Activated CD4-positive, alpha-beta T cell treated with anti-CD3 and anti-CD28 coated beads, Interleukin-2, amount 50 U/mL, for 1 hour (primary cell): ENCODE data around the gene MYCBP.
"Not testable (repeated sequence)": the region's sequence is repeated elsewhere in the genome, so short reads cannot be mapped to it uniquely, and the experiment has no call there.

ENCODE experiments used
- DNase-seq: peaks from one replicate; pipeline ENCODE4 v3.0.0-alpha.2; 2020

Gene MYCBP, protein sequence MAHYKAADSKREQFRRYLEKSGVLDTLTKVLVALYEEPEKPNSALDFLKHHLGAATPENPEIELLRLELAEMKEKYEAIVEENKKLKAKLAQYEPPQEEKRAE

DNA sequence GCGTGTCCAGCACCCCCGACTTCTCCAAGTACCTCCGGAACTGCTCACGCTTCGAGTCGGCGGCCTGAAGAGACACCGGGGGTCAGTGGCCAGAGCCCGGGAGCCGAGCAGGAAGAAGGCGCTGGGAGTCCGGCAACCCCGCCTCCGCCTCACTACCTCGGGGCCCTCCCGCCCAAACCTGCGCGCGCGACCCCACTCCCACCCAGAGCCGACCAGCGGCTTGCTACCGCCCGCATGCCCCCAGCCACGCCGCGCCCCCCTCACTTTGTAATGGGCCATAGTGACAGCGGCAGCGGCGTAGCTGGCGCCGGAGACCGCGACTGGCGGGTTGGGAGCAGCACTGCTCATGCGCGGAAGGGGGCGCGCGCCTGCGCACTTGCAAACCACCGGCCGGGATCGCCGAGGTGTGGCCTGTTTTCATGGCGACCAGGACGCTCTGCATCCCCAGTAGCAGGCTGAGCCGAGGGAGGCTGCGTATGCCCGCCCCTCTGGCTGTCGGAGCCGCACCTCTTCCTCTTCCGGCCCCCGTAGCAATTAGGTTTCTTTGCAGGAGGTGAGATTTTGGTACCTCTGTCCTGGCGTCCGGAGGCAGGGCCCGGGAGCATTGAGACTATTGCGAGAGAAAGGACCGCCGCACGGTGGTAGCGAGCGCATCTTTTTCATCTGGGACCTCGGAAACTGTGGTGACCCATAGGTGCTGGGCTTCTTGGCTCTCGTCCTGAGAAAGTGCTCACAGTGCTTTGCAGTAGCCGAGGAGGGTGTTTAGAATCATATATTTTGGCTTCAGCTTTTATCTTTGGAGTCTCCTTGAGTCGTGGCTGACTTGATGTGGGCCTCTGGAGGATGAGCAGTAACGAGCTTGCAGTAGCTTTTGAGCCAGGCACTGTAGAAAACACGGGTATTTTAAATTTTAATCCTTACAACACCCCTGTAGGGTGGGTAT, at the start of gene MYCBP:
Gene MYCBP (minus strand): TSS at position 322 of the 943 bp plus-strand sequence. CDS start 43 bp downstream, at position 279.
- DNase-seq: peak; percentile 95

DNA sequence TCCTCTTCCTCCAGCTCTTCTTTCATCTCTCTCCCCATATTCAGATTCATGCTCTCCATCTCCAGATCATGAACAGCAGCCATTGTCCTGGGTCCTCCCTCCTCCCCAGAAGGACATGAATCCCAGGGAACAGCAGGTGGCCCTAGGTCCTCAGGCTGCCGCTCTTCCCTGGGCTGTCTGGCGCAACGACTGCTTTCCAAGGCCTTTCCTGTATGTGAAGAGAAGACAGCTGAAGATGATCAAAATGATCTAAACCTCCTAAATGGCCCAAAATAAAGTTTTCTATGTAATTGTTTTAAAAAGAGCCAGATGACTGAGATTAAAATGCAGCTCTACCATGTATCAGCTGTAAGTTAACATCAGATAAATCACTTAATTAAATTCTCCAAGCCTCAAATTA, 46.0 kb upstream of the MYCBP start:
- no peak for DNase-seq

DNA sequence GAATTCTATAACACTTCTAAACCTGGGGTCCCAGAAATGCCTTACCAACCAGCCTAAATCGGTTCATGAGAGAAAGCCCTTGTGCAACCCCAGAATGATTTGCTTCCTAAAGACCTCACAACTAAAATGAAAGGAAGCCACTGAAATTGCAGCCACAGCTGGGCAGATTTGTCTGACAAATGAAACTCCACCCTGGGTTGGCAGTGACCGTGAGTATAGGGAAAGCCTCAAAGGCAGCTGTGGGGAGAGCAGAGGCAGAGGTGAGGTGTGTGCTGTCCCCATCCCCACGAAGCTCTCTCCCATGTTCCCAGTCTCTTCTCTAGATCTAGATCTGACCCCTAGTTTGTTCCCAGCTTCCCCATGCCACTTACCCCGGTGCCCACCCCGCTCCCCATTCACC, 45.4 kb upstream of the MYCBP start:
- no peak for DNase-seq

DNA sequence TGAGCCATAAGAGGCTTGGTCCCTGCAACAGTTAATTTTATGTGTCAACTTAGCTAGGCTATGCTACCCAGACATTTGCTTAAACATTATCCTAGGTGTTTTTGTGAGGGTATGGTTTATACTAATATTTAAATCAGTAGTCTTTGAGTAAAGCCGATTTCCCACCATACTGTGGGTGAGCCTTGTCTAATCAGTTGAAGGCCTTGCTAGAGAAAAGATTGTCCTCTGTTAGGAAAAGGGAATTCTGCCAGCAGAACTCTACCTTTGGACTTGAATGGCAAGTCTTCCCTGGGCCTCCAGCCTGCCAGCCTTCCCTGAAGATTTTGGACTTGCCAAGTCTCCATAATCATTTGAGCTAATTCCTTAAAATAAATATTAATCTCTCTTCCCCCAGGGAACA, 44.6 kb upstream of the MYCBP start:
- DNase-seq: no peak

DNA sequence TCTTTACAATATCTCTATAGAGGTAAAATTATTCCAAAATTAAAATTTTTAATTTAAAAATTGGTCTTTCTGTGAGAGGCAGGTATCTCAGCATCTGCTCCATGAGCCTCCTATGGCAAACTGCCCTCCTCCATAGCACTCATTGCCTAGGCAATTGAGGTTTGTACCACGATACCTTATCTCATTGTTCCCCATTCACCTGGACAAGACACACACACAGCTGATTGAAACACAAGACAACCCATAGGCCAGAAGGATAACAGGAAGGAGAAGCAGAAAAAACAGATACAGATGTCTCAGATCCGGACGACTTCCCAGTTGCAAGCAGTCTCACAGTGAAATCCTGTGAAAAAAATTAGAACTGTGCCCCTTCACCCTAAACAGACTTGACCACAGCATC, 44.2 kb upstream of the MYCBP start:
- DNase-seq: no peak

DNA sequence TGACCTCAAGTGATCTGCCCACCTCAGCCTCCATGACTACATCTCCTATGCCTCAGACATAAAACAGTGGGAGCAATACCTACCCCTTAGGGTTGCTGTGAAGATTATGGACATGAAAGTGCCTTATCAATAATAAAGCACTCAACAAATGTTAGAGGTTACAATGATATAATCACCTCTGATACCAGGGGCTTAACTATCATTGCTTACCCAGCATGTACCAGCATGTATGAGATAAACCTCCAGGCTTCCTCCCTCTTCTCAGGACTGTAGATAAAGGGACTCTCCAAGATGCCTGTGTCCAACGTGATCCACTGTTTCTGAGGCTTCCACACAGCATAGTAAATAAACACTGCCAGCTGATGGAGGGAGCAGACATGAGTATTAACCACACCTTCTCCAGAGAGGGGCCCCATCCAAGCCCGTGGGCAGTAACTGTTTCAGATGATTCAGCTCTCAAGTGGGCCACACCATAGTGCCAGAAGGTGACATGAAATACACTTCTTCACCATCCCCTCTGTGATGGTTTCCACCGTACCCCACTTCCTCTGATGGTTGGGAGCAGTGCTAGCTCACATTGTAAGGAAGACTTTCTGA, 42.3 kb upstream of the MYCBP start:
- no peak for DNase-seq

DNA sequence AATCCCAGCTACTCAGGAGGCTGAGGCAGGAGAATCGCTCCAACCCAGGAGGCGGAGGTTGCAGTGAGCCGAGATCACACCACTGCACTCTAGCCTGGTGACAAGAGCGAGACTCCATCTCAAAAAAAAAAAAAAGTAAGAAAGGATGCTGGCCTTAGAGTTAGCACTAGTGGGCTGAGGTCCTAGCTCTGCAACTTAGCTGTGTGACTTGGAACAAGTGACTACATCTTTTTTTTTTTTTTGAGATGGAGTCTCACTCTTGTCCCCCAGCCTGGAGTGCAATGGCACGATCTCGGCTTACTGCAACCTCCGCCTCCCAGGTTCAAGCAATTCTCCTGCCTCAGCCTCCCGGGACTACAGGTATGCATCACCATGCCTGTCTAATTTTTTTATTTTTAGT, 41.8 kb upstream of the MYCBP start:
- DNase-seq: not testable (repeated sequence)

DNA sequence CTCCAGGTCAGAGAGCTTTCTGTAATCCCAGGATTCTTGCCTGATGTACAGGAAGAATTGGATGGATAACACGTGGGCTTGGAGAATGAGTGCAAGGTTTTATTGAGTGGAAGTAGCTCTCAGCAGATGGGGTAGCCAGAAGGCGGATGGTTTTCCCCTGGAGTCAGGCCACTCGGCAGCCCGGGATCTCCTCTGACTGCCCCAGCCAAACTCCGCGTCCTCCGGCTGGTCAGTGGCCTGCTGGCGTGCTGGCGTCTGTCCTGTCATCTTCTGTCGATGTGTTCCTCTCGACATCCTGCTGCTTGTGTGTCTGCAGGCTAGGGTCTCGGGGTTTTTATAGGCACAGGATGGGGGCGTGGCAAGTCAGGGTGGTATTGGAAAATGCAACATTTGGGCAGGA, 35.7 kb upstream of the MYCBP start:
- no peak for DNase-seq

DNA sequence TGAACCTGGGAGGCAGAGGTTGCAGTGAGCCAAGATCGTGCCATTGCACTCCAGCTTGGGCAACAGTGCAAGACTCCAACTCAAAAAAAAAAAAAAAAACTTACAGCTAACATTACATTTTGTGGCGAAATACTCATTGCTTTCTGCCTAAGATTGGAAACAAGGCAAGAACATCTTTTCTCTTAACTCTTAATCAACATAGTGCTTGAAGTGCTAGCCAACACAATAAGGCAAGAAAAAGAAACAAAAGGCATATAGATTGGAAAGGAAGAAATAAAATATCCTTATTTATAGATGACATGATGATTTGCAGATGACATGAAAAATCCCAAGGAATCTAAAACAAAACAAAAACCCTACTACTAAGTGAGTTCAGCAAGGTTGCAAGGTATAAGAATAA, 32.8 kb upstream of the MYCBP start:
- no peak for DNase-seq

DNA sequence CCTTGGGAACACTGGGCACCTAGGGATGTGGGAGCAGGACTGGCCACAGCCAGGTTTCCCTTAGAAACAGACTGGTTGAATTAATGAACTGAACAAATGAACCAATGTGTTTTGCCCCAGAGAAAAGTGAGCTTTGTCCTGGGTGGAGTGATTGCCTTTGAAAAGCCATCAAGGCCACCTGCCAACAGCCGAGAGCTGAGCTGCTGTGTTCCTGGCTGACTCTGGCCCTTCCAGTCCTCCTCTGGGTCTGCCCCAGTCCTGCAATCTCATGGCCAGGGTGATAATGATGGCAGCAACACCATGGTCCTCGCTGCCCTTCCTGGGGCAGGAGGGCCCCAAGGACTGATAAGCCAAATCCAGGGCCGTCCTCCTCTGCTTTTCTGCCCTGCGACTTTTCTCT, 26.4 kb upstream of the MYCBP start:
- DNase-seq: no peak

DNA sequence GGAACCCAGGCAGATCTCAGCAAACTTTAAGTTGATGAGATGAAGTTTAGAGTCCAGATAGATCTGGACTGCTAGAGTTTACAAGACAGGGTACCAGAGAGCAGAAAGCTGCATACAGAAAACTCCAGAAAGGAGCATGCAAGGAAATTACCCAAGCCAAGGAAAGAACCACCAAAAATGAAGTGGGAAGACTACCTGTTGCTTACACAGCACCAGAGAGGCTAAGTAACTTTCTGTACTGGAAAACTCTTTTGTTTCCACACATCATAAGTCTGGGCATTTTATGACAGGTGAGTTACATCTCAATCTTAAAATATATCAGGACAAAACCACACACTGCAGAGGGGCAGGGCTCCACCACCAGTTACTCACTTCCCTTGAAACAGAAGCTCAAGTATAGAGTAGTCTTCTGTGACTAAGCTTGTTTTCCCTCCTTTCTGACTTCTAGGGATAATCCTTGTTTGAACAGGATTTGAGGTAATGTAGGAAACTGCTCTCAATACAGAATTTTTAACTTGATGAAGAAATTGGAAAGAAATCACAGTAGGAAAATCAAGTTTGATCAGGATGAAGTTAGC, 25.6 kb upstream of the MYCBP start:
- DNase-seq: no peak

DNA sequence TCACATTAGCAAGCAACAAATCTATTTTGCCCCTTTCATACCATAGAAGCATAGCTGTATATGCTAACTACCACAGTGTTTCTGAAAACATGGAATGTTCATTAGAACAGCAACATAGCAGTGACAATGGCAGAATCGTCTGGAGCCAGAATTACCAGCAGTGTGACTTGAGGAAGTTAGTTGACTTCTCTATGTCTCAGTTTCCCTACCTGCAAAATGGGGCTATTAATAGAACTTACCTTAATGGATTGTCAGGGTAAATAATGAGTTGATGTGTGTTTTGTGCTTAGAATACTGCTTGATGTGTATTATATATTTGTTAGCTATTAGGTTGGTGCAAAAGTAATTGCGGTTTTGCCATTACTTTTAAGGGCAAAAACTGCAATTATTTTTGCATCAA, 23.0 kb upstream of the MYCBP start:
- no peak for DNase-seq

DNA sequence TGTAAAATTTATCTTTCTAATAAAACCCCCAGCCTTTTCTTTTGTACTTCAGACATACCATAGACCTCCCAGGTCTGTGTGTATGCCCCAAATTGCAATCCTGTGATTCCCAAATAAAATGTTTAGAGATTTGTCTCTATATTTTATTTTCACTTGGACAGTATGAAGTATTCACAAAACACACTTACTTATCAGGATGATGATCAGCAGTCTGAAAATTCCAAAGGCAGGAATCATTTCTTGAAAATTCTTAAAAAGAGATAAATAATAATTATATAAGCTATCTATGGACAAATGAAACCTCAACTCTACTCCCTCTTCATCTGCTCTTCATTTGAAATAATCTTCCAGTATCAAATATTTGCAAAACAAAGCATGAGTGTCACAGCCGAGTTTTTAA, 19.8 kb upstream of the MYCBP start:
- no peak for DNase-seq

DNA sequence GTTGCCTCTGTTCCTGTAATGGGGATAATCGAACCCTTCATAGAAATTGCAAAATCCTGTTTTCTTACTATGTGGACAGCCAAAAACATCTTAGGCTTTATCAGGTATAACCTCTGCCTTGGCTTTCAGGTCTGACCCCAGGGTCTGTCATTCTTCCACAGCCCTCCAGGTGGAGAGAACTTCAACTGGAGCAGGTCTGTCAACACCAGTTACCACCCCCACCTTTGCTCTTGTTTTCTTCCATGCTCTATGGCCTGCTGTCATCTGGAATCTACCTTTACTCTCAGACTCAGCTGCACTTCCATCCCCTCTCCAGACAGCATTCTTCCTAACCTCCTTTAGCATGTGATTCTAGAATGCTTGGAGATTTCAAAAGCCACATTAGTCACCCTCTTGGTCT, 18.6 kb upstream of the MYCBP start:
- no peak for DNase-seq

DNA sequence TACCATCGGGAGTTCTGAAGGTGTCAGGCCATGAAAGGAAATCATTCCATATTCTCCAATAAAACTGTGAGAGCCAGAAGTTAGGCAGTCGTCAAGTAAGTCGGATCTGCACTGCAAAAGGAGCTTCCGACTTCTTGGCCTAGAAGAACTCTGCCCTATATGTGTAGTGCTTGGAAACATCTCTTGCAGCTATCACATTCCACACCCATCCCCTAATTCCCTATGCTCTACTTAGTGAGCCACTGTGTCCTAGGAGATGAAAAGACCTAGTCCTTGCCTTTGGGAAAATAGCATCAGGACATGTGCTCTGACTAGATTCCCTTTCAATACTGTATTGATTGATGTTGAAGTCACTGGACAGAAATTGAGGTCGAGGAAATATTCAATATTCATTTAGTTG, 16.4 kb upstream of the MYCBP start:
- no peak for DNase-seq

DNA sequence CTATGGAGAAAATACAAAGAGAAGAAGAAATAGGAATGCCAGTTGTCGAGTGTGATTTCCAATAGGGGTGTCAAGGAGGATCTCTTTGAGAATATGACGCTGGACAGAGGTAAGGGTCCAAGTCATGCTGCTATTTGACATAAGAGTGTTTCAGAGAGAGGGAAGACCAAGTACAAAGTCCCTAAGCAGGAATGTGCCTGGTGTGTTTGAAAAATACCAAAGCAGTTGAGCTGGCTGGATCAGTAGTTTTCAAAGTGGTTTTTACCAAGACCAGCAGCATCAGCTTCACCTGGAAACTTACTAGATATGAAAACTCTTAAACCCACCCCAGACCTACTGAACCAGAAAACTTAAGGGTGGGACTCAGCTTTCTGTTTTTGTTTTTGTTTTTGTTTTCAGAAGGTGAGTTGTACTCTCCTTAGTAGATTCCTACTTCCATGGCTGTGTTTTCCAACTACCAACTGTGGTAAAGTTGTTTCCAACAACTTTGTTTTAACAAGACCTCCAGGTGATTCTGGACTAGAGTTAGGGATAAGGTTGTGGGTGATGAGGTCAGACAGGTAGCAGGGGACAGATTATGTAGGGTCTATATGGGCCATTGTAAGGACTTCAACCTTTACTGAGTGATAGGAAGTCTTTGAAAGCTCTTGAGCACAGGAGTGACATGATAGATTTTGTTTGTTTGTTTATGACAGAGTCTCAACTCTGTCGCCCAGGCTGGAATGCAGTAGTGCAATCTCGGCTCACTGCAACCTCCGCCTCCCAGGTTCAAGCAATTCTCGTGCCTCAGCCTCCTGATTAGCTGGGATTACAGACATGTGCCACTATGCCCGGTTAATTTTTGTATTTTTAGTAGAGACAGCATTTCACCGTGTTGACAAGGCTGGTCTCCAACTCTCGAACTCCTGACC, 15.5 kb upstream of the MYCBP start:
- no peak for DNase-seq

DNA sequence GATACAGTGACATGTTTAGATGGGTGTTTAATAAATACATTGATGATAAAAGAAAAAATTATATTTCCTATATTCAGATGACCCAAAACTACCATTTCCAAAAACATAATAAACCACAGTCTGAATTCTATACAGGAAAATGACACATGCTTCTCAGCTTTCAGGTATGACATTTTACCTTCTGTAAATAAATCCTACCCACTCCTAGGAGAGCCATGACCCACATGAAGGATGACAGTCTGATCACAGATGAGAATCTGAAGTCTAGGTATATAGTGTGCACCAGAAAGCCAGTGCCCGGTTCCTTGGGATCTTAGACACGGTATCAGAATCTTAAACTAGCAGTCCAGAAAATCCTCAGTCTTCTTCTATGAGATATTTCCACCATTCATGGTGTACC, 11.9 kb upstream of the MYCBP start:
- DNase-seq: no peak

DNA sequence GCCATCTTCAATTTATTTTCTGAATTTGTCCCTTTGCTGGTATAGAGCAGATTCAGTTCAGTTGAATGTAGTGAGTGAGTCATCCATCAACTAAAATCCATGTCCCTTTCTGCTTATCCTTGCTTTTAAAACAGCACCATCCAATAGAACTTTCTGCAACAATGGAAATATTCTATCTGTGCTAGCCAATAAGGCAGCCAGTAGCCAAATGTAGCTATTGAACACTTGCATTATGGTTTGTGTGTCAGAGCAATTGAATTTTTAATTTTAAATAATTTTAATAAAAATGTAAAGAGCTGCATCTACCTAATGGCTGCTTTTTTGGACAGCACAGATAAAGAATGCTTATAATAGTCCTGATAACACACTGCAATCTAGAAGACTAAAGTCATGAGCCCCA, 8.3 kb upstream of the MYCBP start, which contains the start of gene GJA9:
Gene GJA9 (minus strand): TSS at position 101 of the 400 bp plus-strand sequence. CDS start 5,489 bp downstream, outside the sequence.
- no peak for DNase-seq

DNA sequence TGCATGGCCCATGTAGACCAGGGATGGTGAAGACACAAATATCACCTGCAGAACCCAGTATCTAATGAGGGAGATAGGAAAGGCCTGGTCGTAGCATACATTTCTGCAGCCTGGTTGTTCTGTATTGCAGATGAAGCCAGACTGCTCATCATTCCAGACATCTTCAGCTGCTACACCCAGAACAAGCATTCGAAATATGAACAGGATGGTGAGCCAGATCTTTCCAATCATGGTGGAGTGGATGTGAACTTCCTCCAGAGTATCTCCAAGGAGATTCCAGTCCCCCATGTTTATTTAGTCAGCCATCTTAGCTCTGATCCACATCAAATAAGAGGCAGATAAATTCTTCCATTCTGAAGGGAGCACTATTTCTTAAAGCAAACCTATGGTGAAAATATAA, 2.7 kb upstream of the MYCBP start:
- DNase-seq: no peak

DNA sequence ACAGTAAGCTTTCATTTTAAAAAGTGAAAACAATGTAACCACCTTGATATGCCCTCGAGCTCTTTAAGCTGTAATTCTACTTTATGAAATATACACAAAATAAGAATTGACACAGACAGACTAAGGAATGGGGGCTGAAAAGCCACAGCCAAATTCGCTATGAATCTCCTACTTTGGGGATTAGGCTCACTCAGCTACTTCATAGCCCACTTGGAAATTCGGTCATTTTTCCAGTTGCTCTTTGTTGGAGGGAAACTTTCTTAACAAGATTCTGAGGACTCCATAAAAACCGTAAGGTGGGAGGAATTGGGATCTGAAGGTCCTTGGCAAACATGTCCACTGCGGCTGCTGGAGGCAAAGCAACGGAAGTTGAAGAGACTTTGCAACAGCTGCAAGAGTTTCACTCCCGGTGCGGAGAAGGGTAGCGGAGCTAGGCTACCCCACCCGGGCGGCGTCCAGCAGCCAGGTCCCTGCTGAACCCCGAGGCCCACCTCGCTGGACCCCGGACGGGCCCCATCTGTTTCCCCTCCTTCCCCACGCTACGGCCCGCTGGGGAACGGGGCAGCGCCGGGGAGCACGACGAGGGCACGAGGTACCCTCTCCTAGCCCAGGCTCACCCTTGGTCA, 634 bp downstream of the MYCBP start:
- DNase-seq: peak; percentile 15

DNA sequence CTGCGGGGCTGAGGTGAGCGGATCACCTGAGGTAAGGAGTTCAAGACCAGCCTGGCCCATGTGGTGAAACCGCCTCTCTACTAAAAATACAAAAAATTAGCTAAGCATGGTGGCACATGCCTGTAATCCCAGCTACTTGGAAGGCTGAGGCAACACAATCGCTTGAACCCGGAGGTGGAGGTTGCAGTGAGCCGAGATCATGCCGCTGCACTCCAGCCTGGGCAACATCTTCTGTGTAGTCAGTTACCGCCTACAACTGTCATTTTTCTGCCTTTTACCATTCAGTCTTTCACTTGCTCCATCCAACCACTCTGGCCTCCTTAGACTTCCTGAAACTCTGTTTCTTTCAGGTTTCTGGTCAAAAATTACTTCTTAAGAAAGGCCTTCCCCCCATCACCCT, 2.2 kb downstream of the MYCBP start:
- no peak for DNase-seq

DNA sequence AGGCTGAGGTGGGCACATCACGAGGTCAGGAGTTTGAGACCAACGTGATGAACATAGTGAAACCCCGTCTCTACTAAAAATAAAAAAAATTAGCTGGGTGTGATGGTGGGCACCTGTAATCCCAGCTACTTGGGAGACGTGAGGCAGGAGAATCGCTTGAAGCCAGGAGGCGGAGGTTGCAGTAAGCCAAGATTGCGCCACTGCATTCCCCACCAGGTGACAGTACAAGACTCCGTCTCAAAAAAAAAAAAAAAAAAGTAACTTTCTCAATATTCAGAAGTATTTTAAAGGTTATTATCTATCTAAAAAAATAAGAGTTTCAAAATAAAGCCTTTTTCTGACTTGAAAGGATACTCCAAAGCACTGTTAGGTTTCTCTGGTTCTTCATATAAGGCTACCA, 5.9 kb downstream of the MYCBP start:
- no peak for DNase-seq
